ENCODE data around the gene PTCH1.

Gene PTCH1

DNA sequence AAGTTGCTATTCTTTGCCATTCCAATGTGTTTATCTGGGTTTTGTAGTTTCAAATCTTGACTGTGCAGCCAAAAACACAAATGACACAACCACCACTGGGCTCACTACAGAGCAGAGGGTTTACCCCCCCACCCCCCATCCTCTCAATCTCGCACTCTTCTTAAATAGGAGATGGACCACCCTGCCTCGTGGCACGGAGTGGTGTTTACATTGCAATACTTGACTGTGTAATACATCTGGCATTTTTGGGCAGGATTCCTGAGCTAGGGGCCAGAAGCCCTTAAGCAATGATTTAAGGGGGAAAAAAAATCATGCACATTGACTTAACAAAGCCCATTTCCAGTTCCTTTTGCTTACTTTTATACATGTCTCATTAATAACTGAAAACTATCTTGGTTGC, 19.0 kb downstream of the PTCH1 start:
- no peak for DNase-seq (ENCODE audit: low read depth)

- no peak for DNase-seq (ENCODE audit: low read depth)
Observed at GRCh38 chr9:95496687-95497086, 20.1 kb downstream of the PTCH1 start.

DNA sequence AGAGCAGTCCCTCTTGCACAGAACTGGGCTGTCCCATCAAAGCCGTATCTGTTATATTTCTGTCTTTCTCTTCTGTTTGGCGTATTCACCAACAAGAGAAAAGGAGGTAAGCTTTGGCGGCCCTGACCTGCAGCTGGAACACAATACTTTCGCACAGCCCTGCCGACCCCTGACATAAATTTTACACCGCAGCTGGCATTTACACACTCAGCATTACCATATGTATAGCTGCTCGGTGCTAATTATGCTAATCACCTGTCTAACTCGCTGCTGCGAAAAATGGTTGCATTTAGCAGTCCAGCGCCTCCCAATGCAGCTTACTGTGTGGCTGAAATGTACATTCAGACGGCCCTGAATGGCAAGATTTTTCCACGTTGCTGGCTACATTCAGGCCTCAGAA, 20.8 kb downstream of the PTCH1 start:
- no peak for DNase-seq (ENCODE audit: low read depth)

DNA sequence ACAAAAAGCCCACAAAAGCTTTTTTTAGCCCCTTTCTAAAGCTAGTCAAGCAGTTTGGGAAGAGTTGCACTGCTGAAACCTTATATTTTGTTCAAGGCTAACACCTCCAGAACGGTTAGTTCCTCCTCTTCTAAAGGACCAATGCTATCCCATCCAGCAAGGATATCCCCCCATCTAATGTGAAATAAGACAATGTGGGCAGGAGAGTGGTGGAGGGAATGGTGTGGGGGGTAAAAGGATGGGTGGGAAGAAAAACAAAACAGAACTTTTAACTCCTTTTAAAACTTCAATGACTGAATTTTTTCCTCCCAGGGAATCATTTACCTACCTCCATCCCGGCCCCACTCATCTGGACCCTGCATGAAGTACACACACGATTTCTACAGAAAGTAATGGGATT, 21.2 kb downstream of the PTCH1 start:
- DNase-seq (ENCODE audit: low read depth), result no peak

- peak; percentile 78 for DNase-seq (ENCODE audit: low read depth)
Observed at GRCh38 chr9:95494416-95495371, 22.1 kb downstream of the PTCH1 start.

DNA sequence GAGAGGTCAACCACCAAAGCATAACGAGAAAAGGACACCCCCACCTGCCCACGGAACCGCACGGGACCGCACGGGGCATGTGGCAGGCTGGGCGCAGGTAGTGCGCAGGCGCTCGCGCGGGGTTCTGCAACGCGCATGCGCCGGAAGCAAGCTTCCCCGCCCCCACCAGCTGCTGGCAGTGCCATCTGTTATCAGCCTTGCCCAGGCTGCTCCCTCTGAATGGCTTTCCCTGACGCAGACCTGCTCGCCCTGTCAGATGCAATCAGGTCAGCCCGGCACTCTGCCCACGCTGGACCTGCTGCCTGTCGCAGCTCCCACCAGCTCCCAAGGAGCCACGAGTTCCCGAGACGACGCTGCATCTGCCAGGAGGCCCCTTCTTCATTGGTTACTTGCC, 22.8 kb downstream of the PTCH1 start:
- peak; percentile 39 for DNase-seq (ENCODE audit: low read depth)

- DNase-seq (ENCODE audit: low read depth), result no peak
Observed at GRCh38 chr9:95493402-95493801, 23.4 kb downstream of the PTCH1 start.

- no peak for DNase-seq (ENCODE audit: low read depth)
Observed at GRCh38 chr9:95491543-95492320, 25.0 kb downstream of the PTCH1 start.

GRCh38 chr9:95488954-95489353, 27.8 kb downstream of the PTCH1 start:
- no peak for DNase-seq (ENCODE audit: low read depth)

DNA sequence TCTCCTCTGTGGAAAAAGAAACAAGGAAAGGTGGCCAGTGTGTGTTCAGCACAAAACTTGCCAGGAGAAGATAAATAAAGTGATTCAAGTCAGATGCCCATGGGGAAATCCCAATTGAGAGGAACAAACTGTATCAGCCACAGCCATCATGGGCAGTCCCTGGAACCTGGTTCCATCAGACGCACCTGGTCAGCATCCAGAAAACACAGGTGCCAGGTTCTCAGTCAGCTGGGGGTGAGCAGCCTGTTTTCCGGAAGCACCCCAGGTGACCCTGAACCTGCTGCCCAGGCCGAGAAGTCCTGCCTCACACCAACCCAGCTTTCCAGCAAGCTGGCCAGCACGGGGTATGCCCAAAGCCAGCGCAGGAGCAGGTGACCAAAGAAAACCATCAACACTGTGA, 30.5 kb downstream of the PTCH1 start:
- DNase-seq (ENCODE audit: low read depth), result no peak

DNA sequence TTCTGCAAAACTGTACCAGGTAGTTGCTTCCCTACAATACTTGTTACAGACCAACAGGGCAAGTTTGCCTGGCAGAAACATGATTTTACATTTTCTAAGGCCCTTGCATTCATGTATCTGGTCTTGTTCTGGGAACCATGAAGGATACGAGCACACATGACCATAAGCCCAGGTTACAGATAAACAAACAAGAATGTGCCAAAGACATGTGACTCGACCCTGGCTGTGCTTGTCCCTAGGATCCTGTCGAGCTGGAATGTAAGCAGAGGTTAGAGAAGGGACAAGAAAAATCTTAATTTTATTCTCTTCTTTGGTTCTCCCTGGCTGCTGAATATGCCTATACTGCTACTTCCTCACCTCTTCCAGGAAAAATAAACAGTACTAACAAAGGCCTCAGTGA, 32.5 kb downstream of the PTCH1 start:
- DNase-seq (ENCODE audit: low read depth), result no peak

DNA sequence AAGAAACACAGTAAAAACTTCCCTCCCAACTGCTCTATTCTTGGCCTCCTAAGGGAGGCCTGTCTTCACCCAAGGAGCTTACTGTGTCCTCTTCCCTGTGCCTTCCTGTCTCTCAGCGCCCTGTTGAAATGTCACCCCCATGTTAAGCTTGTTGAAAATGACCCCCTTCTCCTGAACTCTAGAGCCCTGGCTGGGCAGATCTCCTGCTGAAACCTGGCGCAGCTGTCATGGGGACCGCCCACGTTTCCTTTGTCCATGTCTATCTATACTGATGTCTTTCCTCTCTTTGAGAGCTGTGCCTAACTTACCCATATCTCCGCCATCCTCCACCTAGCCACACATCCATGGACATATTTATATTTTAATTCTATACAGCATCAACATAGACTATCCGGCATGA, 33.3 kb downstream of the PTCH1 start:
- no peak for DNase-seq (ENCODE audit: low read depth)

- no peak for DNase-seq (ENCODE audit: low read depth)
Observed at GRCh38 chr9:95482621-95483020, 34.1 kb downstream of the PTCH1 start.

- no peak for DNase-seq (ENCODE audit: low read depth)
Observed at GRCh38 chr9:95481000-95481399, 35.8 kb downstream of the PTCH1 start.

- DNase-seq (ENCODE audit: low read depth), result no peak
Observed at GRCh38 chr9:95480346-95480745, 36.4 kb downstream of the PTCH1 start.

GRCh38 chr9:95479330-95479729, 37.4 kb downstream of the PTCH1 start:
- no peak for DNase-seq (ENCODE audit: low read depth)

DNA sequence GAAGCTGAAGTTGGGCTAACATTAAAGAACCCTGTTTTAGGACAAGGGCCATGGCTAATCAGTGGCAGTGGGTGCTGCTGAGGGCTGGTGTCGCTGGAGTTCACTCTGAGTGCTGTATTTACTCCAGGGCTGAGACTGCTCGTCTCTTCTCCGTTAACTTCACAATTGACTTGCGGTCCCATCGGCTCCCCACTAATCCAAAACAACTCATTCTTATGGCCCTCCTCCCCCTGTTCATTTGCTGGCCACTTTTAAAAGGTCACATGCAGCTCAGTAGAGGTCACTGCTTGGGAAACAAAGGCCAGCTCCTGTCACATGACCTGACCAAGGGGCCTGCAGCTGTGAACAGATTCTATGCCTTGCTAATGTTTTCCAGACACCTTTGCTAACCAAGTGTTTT, 38.4 kb downstream of the PTCH1 start:
- DNase-seq (ENCODE audit: low read depth), result no peak

DNA sequence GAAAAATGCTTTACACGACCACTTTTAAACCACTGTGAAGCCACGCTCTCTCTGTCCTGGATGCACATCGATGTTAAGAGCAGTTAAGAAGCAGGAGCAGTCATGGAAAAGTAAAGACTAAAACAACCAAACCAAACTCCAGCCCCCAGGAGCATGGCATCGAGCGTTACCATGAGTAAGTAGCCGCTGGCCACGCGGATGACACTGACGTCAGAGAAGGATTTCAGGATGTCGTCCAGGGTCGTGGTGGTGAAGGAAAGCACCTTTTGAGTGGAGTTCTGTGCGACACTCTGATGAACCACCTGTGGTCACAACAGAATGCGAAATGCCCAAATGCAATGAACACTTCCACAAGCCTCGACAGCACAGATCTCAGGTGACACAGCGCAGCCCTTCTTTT, 38.9 kb downstream of the PTCH1 start:
- no peak for DNase-seq (ENCODE audit: low read depth)

DNA sequence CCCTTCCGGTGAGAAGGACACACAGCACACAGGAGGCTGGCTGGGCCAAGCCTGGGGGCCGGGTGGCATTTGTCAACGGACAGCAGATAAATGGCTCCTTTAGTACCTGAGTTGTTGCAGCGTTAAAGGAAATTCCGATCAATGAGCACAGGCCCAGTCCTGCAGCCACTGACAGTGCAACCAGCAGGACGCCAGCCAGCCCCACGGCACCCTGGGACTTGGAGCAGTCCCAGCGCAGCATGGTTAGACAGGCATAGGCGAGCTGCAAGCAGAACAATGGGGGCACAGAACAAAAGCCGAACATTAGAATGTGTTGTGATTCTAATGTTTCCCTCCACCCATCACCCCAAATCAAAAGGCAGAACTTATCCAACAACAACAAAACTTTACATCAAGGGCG, 39.3 kb downstream of the PTCH1 start:
- DNase-seq (ENCODE audit: low read depth), result no peak

GRCh38 chr9:95468791-95469190, 48.0 kb downstream of the PTCH1 start:
- no peak for DNase-seq (ENCODE audit: low read depth)

GRCh38 chr9:95465115-95465514, 51.7 kb downstream of the PTCH1 start:
- DNase-seq (ENCODE audit: low read depth), result no peak

DNA sequence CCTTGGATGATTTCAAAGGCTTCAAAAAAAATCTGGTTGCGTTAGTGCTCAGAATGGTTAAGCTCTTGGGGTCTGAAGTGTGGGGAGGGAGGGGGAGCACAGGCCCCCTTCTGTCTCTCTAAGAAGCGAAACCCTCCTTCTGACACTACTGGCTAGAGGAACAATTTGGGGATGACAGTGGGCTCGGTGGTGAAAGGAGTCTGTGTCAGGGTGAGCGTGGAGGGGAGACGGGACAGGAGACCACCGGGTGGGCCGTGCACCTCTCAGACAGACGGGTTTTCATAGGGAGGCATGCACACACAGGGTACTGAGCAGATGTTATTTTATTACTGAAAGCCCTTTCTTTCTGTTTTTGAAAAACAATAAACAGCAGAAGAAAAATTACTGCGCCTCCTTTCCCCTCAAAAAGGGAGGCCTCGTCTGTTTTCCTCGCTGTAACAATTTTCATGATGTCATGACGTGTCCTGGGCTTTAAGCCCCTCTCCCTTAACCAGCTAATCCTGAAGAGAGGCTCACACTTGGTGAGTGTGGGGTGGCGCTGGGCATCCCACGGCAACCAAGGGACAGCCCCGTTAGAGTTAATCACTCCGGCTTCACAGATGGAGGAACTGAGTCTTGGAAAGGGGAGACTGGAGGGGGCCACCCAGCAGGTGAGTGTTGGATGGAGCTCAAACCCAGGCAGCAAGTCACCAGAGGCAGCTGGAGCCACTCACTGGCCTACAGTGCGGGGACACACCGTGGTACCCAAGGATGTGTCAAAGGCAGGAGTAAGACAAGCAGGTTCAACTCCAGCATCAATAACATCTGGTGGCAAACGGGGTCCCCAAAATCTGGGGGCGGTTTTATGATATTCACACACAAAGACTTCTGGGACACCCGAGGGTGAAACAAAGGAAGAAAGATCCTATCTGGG, 53.4 kb downstream of the PTCH1 start:
- no peak for DNase-seq (ENCODE audit: low read depth)

All from activated T-cell treated with anti-CD3 and anti-CD28 coated beads for 1 hour (primary cell).